Cortex of kidney (tissue), 1 donor: ENCODE measurements around the gene CD72.
"Not testable (repeated sequence)": the region's sequence is repeated elsewhere in the genome, so short reads cannot be mapped to it uniquely, and the experiment has no call there.

Source experiments
- DNase-seq: peaks from one replicate; lab custom pipeline; 2025; lab: John Stamatoyannopoulos, UW

CD72 gene

GRCh38 chr9:35616681-35617459, 1.3 kb downstream of the CD72 start:
- DNase-seq = no peak

- DNase-seq = no peak
Observed at GRCh38 chr9:35615981-35616680, 2.1 kb downstream of the CD72 start.

- no peak for DNase-seq
Observed at GRCh38 chr9:35612843-35613242, 5.4 kb downstream of the CD72 start.

GRCh38 chr9:35612066-35612465, 6.1 kb downstream of the CD72 start:
- not testable (repeated sequence) for DNase-seq

- DNase-seq = no peak
Observed at GRCh38 chr9:35611230-35611797, 6.9 kb downstream of the CD72 start.

GRCh38 chr9:35609820-35610163, 8.4 kb downstream of the CD72 start:
- DNase-seq = no peak

GRCh38 chr9:35609001-35609819, 9.0 kb downstream of the CD72 start:
- DNase-seq = no peak

GRCh38 chr9:35608221-35608620, 10.0 kb downstream of the CD72 start:
- no peak for DNase-seq

- no peak for DNase-seq
Observed at GRCh38 chr9:35606726-35607125, 11.5 kb downstream of the CD72 start.

- DNase-seq = no peak
Observed at GRCh38 chr9:35606138-35606504, 12.1 kb downstream of the CD72 start.

- no peak for DNase-seq
Observed at GRCh38 chr9:35605351-35606137, 12.7 kb downstream of the CD72 start.

- DNase-seq = no peak
Observed at GRCh38 chr9:35604578-35605350, 13.4 kb downstream of the CD72 start, which contains the start of gene TESK1. Gene TESK1 (plus strand): TSS chr9:35605262. CDS start chr9:35605620, 358 bp downstream.

- peak; percentile 92 for DNase-seq
Observed at GRCh38 chr9:35603986-35604577, 14.1 kb downstream of the CD72 start.

GRCh38 chr9:35603506-35603985, 14.7 kb downstream of the CD72 start:
- DNase-seq = no peak

- DNase-seq = no peak
Observed at GRCh38 chr9:35599763-35600604, 18.2 kb downstream of the CD72 start.

GRCh38 chr9:35598866-35599590, 19.2 kb downstream of the CD72 start:
- no peak for DNase-seq

GRCh38 chr9:35596907-35597306, 21.3 kb downstream of the CD72 start:
- DNase-seq = not testable (repeated sequence)

- DNase-seq = no peak
Observed at GRCh38 chr9:35594471-35594870, 23.7 kb downstream of the CD72 start.

- no peak for DNase-seq
Observed at GRCh38 chr9:35593581-35593980, 24.6 kb downstream of the CD72 start.
